Skeletal muscle cell (primary cell): ENCODE results near the gene ARHGAP15.

Experiments used
- DNase-seq: peaks from one replicate; pipeline ENCODE4 v3.0.0-alpha.2; 2010; ENCODE audit warnings: low read depth
- H3K4me3 ChIP-seq: 2 replicates; pipeline ENCODE4 v1.5.1; 2011; ENCODE audit warnings: low read depth, mild to moderate bottlenecking, control low read depth, low read length, moderate library complexity

ARHGAP15 gene

DNA sequence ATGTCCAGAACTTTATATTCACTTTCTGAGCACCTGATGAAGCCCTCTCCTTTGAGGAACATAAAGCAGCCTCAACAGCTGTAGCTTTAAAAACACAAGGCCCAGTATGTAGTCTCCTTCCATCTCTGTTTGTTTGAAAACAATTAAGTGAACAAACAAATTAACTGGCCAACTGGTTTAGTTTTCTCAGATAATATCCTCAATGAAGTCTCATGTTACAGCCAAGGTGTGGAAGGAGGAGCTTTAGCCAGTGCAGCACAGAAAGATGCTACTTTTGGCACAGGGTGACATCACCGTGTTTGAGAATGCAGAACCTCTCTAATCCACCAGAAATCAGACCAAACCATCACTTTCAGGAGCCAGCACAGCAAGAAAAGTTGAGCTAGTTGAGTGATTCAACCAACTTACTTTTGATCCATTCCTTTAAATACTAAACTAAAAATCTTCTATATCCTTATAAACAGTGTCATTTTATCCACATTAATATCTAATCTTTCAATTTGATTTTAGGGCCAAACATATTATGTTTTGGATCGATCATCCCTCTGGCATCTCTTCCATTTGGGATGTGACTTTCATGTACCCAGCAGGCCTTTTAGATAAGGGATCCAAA, 488.7 kb downstream of the ARHGAP15 start:
- no peak overlapping the region for H3K4me3 ChIP-seq
- DNase-seq: no peak

DNA sequence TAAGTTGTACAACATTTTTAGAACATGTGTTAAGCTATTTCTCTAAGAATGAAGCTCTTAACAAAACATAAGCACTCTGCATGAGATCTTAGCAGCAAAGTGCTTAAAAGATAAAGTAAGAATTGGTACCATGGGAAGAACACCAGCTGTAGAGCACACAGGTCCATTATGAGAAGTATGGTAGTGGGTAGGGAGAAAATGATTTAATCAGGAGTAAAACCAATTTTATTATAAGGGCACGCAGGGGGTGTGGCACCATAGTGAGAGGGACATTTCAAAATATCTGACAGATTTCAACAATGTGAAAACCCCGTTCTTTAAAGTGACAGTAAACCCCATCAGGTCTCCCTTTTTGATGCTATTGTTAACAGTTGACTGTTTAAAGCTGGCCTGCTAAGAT, 492.9 kb downstream of the ARHGAP15 start:
- DNase-seq: no peak
- H3K4me3 ChIP-seq: no peak overlapping the region

DNA sequence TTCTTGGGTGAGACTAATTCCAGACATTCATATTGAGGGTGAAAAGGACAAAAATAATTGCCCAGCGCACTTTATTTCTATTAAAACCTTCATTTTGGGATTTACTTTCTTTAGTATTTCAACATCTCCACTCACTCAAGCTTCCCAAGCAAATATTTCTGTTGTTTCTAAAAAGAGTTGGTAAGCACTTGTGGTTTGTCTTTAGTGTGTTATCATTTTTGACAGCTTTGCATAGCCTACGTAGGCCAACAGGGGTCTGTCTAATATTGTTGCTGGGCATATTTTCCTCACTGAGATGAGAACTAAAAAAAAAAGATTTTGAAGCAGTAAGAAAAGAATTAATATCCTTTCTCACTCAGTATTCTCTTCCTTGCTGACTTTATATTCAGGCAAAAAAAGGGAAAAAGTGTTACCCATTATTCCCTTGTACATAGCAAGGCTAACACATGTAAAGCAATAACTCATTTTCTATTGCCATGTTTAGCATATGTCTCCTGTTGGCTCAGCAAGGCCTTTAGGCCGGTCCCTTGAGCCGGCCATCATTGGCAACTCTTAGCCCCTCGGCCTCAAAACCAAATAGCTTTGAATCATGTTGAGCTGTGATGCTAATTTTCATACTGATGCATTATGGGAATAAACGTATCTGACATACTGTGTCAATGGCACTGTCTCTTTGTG, 494.2 kb downstream of the ARHGAP15 start:
- no peak overlapping the region for H3K4me3 ChIP-seq

DNA sequence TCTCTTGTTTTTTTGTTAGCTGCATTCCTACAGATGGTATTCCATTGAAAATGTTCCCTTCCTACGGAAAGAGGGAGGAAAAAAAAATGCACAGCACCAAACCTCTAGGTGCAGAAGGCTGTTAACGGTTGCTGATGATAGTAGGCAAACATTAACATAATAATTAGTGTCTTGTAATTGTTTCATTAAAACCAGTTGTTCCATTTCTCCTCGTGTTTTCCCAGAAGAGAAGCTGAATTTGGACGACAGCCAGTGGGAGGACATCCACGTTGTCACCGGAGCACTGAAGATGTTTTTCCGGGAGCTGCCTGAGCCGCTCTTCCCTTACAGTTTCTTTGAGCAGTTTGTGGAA, 494.7 kb downstream of the ARHGAP15 start:
- H3K4me3 ChIP-seq: no peak overlapping the region
- DNase-seq: no peak

More for the DNA sequence above, 494.2 kb downstream of the ARHGAP15 start:
- DNase-seq: no peak

DNA sequence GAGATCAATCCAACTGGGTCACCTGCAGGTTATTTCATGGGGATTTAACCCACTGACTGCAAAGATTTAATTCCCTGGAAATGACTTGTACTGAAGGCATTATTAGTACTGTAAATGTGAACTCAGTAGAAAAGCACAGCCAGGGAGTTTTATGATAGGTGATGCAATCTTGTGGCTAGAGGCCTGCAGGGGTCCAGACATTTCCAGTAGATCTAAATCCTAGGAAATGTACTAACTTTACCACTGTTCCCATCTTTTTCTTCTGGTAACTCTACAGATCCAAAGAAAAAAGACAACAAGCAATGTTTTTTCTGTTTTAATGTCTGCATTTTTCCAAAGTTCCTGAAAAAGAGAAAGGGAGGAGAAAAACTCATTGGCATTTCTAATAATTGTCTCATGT, 500.1 kb downstream of the ARHGAP15 start:
- no peak overlapping the region for H3K4me3 ChIP-seq
- DNase-seq: peak; percentile 73

DNA sequence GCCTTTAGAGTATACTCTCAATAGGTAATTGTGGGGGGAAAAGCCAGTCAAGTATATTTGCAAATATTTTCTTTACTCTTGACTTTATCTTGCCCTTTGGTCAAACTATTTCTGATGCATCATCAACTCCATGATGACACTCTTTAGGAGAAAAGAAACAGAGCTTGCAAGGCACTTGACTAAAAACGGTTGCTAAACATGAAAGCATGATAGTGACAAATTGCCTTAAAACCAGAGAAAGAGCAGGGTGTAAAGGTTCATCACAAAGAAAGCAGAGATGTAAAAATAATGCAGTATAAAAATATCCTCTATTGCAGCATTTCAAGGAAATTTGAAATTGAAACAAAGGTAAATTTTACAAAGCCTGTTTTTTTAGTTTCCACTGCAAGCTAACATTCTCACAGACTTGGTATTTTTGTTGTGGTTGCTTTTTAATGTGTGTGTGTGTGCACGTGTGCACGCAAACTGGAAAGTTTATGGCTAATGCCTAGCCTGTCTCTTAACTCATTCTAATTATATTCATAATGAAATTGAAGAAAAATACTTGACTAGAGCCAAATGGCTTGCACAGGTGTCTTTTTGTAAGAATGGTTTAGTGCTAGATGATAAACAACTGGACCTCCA, 503.6 kb downstream of the ARHGAP15 start:
- no peak overlapping the region for H3K4me3 ChIP-seq
- no peak for DNase-seq

DNA sequence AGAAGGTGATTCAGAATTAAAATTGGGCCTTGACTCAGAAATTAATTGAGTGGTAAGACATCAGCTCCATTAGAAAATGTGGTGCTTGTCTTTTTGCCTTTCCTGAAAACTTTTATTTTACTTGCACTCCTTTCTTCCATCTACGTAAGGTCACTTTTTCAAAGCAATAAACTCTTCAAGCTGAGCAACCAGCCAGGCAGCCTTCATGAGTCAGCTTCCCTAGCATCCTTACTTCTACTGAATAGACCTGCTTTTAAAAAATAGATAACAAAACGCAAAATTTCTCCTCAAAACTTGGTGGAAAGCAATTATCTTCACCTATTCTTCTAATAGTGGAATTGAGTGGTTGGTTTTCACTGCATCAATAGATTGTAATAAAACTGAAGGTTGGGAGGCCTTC, 504.2 kb downstream of the ARHGAP15 start:
- no peak overlapping the region for H3K4me3 ChIP-seq
- peak; percentile 14 for DNase-seq

DNA sequence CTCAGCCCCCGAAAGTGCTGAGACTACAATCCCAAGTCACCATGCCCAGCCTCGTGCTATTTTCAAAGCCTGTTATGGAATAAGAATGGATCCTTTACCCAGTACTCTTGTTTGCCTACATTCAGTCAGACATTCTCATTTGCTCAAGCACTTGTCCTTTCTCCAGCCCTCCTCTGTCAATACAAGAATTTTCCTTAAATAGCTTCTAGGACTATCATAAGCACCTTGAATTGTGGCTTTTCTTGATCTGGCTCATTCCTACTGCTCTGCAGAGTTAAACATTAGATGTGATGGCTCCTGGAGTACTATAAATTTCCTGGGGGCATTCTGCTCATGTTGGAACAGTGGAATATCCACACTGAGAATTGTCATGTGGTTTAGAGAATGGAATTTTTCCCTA, 506.1 kb downstream of the ARHGAP15 start:
- no peak for DNase-seq
- H3K4me3 ChIP-seq: no peak overlapping the region

DNA sequence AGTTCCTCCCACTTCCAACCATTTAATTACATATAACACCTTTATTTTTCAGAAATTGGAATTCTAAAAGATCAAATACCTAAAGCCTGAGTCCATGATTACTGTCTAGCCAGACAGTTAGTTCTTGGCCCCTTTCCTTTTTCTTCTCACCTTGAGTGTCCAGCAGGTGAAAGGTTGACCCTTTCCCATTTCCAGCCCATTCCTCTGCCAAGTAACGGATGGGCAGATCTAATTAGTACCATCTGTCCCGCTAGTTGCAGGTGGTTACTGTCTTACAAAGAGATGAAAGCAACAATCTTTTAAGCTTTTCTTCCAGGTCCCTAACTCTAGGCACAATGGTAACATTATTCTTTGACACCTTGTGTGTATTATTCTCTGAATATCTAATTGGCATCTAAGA, 506.7 kb downstream of the ARHGAP15 start:
- H3K4me3 ChIP-seq: no peak overlapping the region
- no peak for DNase-seq

DNA sequence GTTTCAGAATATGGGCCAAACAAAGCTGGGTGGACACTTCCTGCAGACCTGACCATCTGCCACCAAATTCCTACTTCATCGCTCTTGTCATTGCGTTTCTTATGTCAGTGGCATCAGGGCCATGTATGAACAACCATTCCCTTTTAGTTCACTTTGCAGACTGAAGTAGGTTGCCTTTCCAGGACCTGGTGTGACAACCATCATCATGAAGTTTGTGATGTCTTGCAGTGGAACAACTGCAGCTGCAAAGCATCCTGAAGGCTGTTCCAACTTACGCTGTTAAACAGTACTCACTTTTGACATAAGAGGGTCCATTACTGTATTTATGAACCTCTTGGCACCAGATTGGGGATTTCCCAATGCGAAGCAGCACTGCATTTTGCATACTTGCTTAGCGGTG, 511.6 kb downstream of the ARHGAP15 start:
- no peak overlapping the region for H3K4me3 ChIP-seq
- no peak for DNase-seq

DNA sequence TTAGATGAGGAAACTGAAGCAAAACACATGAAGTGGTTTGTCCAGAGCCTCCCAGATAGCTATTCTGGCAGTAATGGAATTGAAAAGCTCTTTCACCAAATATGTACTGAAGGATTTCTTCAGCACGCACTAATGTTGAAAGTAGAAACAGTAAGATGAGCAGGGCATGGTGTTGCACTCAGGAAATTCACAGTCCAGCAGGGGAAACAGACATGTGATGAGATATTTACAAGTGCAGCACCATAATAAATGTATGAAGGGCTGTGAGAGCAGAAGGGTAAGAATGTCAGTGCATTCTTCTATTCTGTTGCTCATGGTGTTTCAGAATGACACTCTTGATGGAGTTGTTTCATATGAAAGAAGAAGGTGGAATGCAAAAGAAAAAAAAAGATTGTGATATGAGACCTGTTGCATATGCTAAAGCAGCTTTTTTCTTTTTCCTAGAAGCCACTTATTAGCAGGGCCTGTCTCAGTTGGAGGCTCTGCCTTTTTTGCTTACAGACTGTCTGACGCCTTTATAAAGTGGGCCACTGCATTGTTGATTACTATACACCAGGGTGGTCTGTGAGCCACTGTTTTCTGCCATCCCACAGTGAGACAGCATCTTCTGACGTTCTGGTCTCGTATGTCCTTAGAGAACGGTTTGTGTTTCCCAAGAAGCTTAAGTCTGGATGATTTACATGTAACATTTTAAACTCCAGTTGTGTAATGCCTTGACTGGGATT, 516.9 kb downstream of the ARHGAP15 start:
- no peak for DNase-seq
- no peak overlapping the region for H3K4me3 ChIP-seq

DNA sequence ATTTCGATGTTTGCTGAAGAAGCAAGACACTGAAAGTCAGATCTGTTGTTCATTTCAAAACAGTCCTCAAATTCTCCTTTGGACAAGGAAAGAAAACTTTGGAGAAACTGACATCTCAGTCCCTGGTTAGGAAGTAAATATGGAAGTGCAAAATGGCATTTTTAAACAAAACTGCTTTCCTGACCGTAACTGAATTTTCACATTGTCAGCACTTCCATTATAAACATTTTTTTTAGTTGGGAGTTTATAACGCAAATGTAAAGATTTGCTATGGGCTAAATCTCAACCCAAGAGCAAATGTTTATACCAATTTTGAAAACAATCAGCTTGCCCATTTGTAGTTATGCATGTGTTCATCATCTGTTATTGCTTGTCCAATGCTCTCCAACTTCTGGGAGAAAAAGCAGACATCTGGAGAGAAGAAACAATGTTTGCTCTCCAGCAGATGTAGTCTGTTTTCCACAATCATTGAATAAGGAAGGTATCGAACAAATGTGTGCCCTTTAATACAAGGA, 520.1 kb downstream of the ARHGAP15 start:
- DNase-seq: no peak
- H3K4me3 ChIP-seq: no peak overlapping the region

DNA sequence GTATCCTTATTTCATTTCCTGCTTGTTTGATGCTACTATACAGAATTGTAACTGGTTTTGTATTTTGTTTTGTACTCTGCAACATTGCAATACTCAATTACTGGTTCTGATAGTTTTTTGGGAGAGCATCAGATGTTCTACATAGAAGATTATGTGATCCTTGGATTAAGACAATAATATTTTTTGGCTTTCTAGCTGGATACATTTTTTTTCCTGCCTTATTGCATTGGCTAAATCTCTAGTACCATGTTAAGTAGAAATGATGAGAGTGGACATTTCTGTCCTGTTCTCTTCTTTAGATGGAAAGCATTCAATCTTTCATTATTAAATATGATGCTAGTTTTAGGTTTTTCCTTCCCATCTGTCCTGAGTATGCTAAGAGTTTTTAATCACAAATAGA, 523.5 kb downstream of the ARHGAP15 start:
- DNase-seq: no peak
- no peak overlapping the region for H3K4me3 ChIP-seq

DNA sequence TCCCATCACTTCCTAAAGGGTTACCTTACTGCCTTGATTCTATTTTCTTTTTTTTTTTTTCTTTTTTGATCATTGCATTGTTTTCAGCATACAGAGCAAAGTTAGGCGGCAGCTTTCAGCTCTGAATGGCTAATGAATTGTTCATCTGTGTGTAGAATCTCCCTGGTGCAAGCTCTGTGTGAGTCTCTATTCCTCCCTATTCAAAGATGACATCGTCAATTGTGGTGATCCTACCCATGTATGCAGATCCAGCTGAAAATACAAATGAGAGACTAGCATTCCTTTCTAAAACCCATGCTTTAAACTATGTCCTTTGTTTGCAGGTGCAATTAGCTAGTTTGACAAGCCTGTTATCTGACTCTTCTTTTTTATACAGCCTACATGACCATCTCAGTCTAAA, 539.0 kb downstream of the ARHGAP15 start:
- no peak for DNase-seq
- H3K4me3 ChIP-seq: no peak overlapping the region

DNA sequence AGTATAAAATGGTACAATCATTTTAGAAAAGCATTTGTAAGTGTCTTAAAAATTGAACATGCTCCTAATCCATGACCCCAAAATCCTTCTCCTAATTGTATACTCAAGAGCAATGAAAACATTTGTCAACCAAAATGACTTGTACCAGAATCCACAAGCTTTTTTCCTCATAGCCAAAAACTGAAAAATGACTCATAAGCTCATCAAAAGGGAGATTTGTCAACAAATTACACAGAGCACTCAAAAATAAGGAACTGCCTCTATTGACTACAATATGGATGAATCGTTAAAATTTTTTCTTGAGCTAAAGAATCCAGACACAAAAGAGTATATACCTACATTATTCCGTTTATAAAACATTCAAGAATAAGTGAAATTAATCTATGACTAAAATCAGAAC, 544.8 kb downstream of the ARHGAP15 start:
- H3K4me3 ChIP-seq: no peak overlapping the region
- DNase-seq: no peak

DNA sequence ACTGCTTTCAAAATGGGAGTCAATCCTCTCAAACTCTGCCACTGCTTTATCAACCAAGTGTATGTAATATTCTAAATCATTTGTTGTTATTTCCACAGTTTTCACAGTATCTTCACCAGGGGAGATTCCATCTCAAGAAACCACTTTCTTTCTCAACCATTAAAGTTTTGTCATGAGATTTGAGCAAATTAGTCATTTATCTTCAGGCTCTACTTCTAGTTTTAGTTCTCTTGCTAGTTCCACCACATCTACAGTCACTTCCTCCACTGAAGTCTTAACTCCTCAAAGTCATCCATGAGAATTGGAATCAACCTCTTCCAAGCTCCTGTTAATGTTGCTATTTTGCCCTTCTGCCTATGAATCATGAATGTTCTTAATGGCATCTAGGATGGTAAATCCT, 545.8 kb downstream of the ARHGAP15 start:
- DNase-seq: no peak
- H3K4me3 ChIP-seq: no peak overlapping the region

DNA sequence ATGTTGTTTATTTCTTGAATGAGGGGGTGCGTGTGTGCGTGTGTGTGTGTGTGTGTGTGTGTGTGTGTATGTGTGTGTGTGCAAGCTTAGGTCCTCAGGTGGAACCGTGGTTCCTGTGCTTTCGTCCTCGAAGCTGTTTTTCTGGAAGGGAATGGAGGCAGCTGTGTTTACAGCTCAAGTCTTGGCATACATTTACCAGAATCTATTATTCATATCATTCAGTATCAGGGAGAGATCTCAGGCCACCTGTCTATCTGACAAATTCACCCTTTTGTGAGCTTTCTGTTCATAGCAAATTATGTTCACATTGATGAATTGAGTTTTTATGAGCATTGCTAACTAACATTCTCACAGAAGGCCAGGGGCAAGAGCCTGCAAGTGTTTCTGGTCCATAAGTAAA, 550.4 kb downstream of the ARHGAP15 start:
- H3K4me3 ChIP-seq: no peak overlapping the region
- no peak for DNase-seq

DNA sequence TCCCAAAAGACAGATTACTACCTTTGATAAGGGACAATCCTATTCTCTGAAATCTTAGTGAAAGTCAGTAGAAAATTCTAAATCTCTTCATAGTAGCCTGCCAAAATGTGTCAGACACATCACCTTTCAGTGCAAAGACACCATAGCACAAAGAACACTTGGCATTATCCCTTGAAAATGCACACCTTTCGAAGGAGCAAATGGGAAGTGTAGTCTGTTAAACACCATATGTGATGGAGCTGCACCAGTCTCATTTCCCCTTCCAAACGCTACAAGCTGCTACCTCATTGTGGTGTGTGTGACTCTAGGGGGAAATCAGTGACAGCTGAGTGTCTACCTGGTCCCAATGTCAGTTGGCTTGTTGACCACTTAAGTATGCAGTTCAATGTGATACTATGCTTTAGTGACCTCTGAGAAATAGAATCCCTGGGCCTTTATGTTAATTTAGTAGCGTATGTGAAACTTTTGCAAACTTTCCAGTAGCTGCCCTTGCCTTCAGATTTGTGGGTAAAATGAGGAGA, 551.7 kb downstream of the ARHGAP15 start:
- DNase-seq: no peak
- H3K4me3 ChIP-seq: no peak overlapping the region

DNA sequence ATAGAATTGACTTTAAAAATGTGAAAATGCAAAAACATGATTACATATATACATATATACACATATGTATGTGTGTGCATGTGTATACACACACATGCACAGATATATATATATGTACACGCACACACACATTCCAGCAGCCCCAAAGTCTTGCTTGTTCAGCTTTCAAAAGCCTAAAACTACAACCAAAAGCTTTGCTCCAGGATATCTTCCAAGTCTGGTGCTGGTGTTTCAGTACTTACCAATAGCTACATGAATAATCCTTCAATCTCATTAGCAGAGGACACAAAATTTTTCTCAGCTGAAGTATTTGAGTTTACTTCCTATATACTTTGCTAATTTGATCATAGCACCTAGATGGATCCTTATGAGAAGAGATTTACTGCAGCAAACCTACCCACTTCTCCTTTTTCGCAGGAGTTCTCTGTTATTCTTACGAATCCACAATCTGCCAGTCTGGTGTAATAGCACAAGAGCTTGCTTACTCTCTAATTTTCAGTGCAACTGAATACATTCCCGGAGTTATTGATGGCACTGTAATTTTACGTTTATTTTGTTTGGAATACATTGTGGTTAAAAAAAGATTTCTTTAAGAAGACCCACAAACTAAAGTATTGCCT, 553.3 kb downstream of the ARHGAP15 start:
- no peak overlapping the region for H3K4me3 ChIP-seq
- no peak for DNase-seq

DNA sequence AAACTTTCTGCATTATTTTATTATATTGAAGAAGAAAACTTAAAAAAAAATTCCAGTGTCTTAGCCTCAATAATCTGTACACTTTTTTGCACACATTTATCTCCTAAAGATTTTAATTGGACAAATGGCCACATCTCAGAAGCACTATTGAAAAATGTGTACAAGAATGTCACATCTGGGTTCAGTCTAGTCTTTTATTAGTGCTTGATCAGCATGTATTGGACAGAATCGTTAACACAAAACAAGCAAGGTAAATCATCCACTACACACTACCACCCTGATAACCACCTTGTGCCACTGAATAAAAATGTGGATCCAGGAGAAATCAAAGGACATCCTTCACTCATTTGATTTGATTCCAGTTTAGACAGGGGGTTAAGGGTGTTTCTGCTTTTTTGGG, 554.8 kb downstream of the ARHGAP15 start:
- no peak for DNase-seq
- no peak overlapping the region for H3K4me3 ChIP-seq
